CD14-positive monocyte (primary cell): Measurements from ENCODE around the gene TPRN. TPM values are rescaled to one million over a fixed set of nuclear protein-coding genes. Genes with fewer than 3 reads are reported as not detected.

Experiments used
- DNase-seq, 3 donors: peaks; one replicate each; pipeline ENCODE4 v3.0.0-alpha.2; 2011 to 2022
- H2AFZ ChIP-seq: 2 replicates; pipeline ENCODE4 v1.6.0; 2012; ENCODE audit warnings: mild to moderate bottlenecking, low read depth, low read length, inconsistent platforms; ENCODE audit not compliant: insufficient read depth, poor library complexity, severe bottlenecking
- H3K27ac ChIP-seq, 2 donors: 1 replicate in 1 of 2; 2 replicates in 1 of 2; pipeline ENCODE4 v1.5.1; 2012 to 2013; ENCODE audit warnings: low read length in 2 of 2, control low read depth in 1 of 2, inconsistent platforms in 1 of 2, low read depth in 1 of 2, mild to moderate bottlenecking in 1 of 2
- H3K27me3 ChIP-seq, 2 donors: one replicate each; pipeline versions ENCODE4 v1.6.0 to v1.6.1; 2011 to 2013; ENCODE audit warnings: low read length in 2 of 2; ENCODE audit not compliant: control insufficient read depth in 2 of 2, insufficient read depth in 2 of 2
- H3K36me3 ChIP-seq, 2 donors: replicated peaks in 1 of 2; 1 replicate in 1 of 2; 2 replicates in 1 of 2; pipeline versions ENCODE4 v1.5.1 to v1.6.1; 2012 to 2013; ENCODE audit warnings: low read length in 2 of 2, control low read depth in 1 of 2, inconsistent platforms in 1 of 2, mild to moderate bottlenecking in 1 of 2; ENCODE audit not compliant: insufficient read depth in 2 of 2, control insufficient read depth in 1 of 2
- H3K4me1 ChIP-seq, 2 donors: 1 replicate in 1 of 2; 2 replicates in 1 of 2; pipeline versions ENCODE4 v1.5.1 to v1.6.1; 2012 to 2013; ENCODE audit warnings: low read length in 2 of 2, control low read depth in 1 of 2, inconsistent platforms in 1 of 2, mild to moderate bottlenecking in 1 of 2, moderate library complexity in 1 of 2; ENCODE audit not compliant: insufficient read depth in 2 of 2, control insufficient read depth in 1 of 2
- H3K4me2 ChIP-seq: replicated peaks from 2 replicates; pipeline ENCODE3; 2012; ENCODE audit warnings: low read length, moderate library complexity, mild to moderate bottlenecking; ENCODE audit not compliant: poor library complexity, severe bottlenecking; ENCODE audit errors: extremely low read depth
- H3K4me3 ChIP-seq, 3 experiments: fragments of 200-600 bp in 1 of 3; sonication (generic) in 1 of 3; replicated peaks in 1 of 3; 1 replicate in 2 of 3; 2 replicates in 1 of 3; pipeline ENCODE4 v1.5.1; 2011 to 2013; ENCODE audit warnings: low read length in 3 of 3, mild to moderate bottlenecking in 3 of 3, control low read depth in 2 of 3, low read depth in 2 of 3, inconsistent platforms in 1 of 3, moderate library complexity in 1 of 3
- H3K79me2 ChIP-seq: 2 replicates; pipeline ENCODE4 v1.6.0; 2012; ENCODE audit warnings: mild to moderate bottlenecking, control low read depth, inconsistent platforms, low read length, moderate library complexity; ENCODE audit not compliant: insufficient read depth
- H3K9ac ChIP-seq: 2 replicates; pipeline ENCODE4 v1.6.0; 2017; ENCODE audit warnings: low read length, mild to moderate bottlenecking; ENCODE audit not compliant: insufficient read depth, poor library complexity, severe bottlenecking
- H3K9me3 ChIP-seq, 2 donors: replicated peaks in 1 of 2; 1 replicate in 1 of 2; 2 replicates in 1 of 2; pipeline versions ENCODE4 v1.5.1 to v1.6.1; 2012 to 2013; ENCODE audit warnings: low read length in 2 of 2, control low read depth in 1 of 2; ENCODE audit not compliant: control insufficient read depth in 1 of 2, insufficient read depth in 1 of 2
- H4K20me1 ChIP-seq: 2 replicates; pipeline ENCODE4 v1.6.0; 2012; ENCODE audit warnings: mild to moderate bottlenecking, low read length, control low read depth, moderate library complexity; ENCODE audit not compliant: insufficient read depth
- H3K27ac Mint-ChIP-seq, 7 donors: one replicate each; pipeline ENCODE4 v1.8.0; 2020; ENCODE audit warnings: mild to moderate bottlenecking in 7 of 7, mixed read lengths in 7 of 7, moderate library complexity in 6 of 7, inconsistent platforms in 2 of 7
- H3K27me3 Mint-ChIP-seq, 3 donors: one replicate each; pipeline ENCODE4 v1.8.0; 2021 to 2022; ENCODE audit warnings: low read depth in 3 of 3, mild to moderate bottlenecking in 3 of 3, mixed read lengths in 3 of 3, moderate library complexity in 3 of 3, inconsistent platforms in 1 of 3
- H3K36me3 Mint-ChIP-seq, 2 donors: one replicate each; pipeline ENCODE4 v1.8.0; 2020; ENCODE audit warnings: mixed read lengths in 2 of 2, inconsistent platforms in 1 of 2, mild to moderate bottlenecking in 1 of 2
- H3K4me1 Mint-ChIP-seq: one replicate; pipeline ENCODE4 v1.8.0; 2020; ENCODE audit warnings: mild to moderate bottlenecking, mixed read lengths
- H3K4me3 Mint-ChIP-seq, 2 donors: one replicate each; pipeline ENCODE4 v1.8.0; 2020; ENCODE audit warnings: mild to moderate bottlenecking in 2 of 2, mixed read lengths in 2 of 2, moderate library complexity in 1 of 2
- H3K9me3 Mint-ChIP-seq, 7 donors: one replicate each; pipeline ENCODE4 v1.8.0; 2020 to 2022; ENCODE audit warnings: mixed read lengths in 7 of 7, mild to moderate bottlenecking in 6 of 7, moderate library complexity in 6 of 7, inconsistent platforms in 2 of 7
- WGBS: methylation state at CpG from one replicate; pipeline ENCODE4 v1.1.5; 2013; ENCODE audit warnings: missing lambda C conversion rate; ENCODE audit not compliant: insufficient coverage; 5-methylcytosine and 5-hydroxymethylcytosine counted together
- intact Hi-C, 2 donors: fragments of 100-400 bp; cut with micrococcal nuclease; formaldehyde crosslinking; loops; one replicate each; pipeline versions ENCODE4 v1.15.0 to v1.15.1; 2023
- polyA plus RNA-seq, 3 donors: library from polyadenylated mRNA; depleted of rRNA in 1 of 3; unstranded in 2 of 3; stranded (reverse) in 1 of 3; fragments of 300-500 nt in 2 of 3; fragments of >200 nt in 1 of 3; fragmentation: Illumina TruSeq in 2 of 3; gene quantifications; 1 replicate in 2 of 3; 2 replicates in 1 of 3; pipeline ENCODE4 v1.2.3, GENCODE V29; 2012 to 2021
- TF ChIP-seq, protein P1 (sequence below): fragments of 200-600 bp; IDR thresholded peaks from one replicate; pipeline ENCODE4 v1.8.0; 2022; ENCODE audit warnings: antibody characterized with exemption, mild to moderate bottlenecking

Gene TPRN
- polyA plus RNA-seq, 3 donors: 0.30 to 4.6 (median 0.46) TPM

DNA sequence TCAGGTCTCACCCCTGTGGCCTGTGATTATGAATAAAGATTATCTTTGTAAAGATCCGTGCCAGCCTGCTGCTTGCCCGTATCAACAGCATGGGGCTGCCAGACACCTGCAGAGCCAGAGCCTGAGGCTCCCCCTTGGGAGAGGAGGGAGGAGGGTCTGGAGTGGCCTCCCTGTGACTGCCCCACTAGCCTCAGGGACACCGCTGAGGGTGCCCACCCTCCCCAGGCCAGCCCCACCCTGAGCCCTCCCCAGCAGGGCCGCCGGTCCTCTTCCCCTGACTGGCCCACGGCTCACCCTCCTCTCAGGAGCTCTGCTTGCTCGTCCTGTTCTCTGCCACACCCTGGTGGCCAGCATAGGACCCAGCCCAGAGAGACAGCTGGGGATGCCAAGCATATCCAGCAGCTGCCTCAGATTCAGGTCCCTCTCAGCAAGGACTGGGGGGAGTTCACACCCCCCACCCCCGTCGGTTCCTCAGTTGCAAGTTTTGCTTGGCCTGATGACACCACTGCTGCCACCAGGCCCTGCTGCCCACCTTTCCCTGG, 10.2 kb downstream of the TPRN start:
- peaks cover 31% of the 10 kb centered on the region for H4K20me1 ChIP-seq
- H3K4me3 ChIP-seq: no peak overlapping the region
- 89% methylated on average over 7 of the region's 9 CpGs for WGBS
- H3K9ac ChIP-seq: peak overlapping the region; percentile 95
- peaks cover 14 to 46% of the 10 kb centered on the region in 2 donors for H3K36me3 Mint-ChIP-seq
- intact Hi-C loops: no loop called here
- peaks cover 28 to 39% of the 10 kb centered on the region in 2 donors for H3K4me1 ChIP-seq
- H3K4me1 Mint-ChIP-seq: peaks cover 32% of the 10 kb centered on the region
- peaks cover 0 to 2% (median 0%) of the 10 kb centered on the region in 7 donors for H3K9me3 Mint-ChIP-seq
- no peaks in the 10 kb centered on the region for H3K9me3 ChIP-seq
- H3K4me3 Mint-ChIP-seq: peak overlapping the region in 1 of 2 donors; percentile 9
- H3K36me3 ChIP-seq: peaks cover 31 to 37% of the 10 kb centered on the region in 2 donors
- no peak for DNase-seq
- H3K27me3 Mint-ChIP-seq: no peaks in the 10 kb centered on the region
- peak overlapping the region; percentile 83 to 96 for H3K27ac ChIP-seq
- no peaks in the 10 kb centered on the region for H3K27me3 ChIP-seq
- peak overlapping the region in 4 of 7 donors; percentile 6 to 98 (median 72) for H3K27ac Mint-ChIP-seq
- TF ChIP-seq, protein P1, sequence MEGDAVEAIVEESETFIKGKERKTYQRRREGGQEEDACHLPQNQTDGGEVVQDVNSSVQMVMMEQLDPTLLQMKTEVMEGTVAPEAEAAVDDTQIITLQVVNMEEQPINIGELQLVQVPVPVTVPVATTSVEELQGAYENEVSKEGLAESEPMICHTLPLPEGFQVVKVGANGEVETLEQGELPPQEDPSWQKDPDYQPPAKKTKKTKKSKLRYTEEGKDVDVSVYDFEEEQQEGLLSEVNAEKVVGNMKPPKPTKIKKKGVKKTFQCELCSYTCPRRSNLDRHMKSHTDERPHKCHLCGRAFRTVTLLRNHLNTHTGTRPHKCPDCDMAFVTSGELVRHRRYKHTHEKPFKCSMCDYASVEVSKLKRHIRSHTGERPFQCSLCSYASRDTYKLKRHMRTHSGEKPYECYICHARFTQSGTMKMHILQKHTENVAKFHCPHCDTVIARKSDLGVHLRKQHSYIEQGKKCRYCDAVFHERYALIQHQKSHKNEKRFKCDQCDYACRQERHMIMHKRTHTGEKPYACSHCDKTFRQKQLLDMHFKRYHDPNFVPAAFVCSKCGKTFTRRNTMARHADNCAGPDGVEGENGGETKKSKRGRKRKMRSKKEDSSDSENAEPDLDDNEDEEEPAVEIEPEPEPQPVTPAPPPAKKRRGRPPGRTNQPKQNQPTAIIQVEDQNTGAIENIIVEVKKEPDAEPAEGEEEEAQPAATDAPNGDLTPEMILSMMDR: no peak
- H3K4me2 ChIP-seq: no peak overlapping the region
- H3K79me2 ChIP-seq: peaks cover 48% of the 10 kb centered on the region
- H2AFZ ChIP-seq: no peak overlapping the region

DNA sequence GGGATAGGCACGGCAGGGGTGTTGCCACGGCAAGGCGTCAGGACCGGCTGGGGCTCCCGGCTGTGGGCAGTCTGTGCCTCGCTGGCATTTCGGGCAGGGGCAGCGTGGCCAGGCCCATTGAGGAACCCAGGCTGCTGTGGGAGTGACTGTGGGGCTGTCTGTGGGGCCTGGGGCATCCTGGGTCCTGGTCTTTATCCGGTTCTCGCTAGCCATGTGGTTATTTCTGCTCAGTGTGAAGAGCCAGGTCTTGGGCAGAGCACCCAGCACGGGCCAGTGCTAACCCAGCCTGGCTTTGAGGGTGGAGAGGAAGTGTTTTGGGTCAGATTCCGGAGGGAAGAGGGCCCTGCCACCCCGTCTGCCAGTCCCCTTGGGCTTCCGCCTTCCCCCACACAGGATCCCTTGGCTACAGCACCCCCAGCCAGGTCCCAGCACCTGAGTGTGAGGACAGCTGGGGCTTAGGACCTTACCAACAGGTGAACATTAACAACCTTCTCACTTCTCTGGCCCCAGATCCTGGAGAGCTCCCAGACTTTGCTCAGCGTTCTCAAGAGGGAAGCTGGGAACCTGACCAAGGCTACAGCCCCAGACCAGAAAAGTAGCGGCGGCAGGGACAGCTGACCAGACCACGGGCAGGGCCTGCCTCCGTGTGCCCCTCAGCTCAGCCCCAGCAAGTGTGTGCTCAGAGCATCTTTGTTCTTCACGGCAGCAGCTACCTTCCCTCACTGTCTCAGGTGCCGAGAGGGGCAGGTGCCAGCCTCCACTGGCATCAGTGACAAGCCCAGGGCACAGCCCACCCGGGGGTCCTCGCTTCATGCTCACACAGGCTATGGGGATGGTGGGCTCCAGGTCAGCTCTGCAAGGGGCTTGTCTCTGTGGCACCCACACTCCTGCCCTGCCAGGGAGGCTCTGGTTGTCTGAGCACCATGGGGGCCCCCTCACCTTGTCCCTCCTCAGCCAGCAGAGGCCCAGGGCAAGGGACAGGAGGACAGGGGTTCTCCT, 10.9 kb downstream of the TPRN start:
- 42% methylated on average over 19 of the region's 23 CpGs for WGBS
- Histone ChIP-seq H3K79me2 (peaks cover 46% of the 10 kb centered on the region), H3K4me1 (peaks cover 28 to 39% of the 10 kb centered on the region in 2 donors), H4K20me1 (peaks cover 31% of the 10 kb centered on the region), H3K9me3 (no peaks in the 10 kb centered on the region), H2AFZ (peak overlapping the region; percentile 83), H3K27me3 (no peaks in the 10 kb centered on the region), H3K4me3 (peak overlapping the region; percentile 83 to 95 (median 92)), H3K36me3 (peaks cover 39 to 44% of the 10 kb centered on the region in 2 donors), H3K27ac (peak overlapping the region; percentile 83 to 96), H3K4me2 (peak overlapping the region; percentile 100), H3K9ac (peak overlapping the region; percentile 95)
- peak in 1 of 3 donors; percentile 3 for DNase-seq
- peaks cover 0 to 2% (median 0%) of the 10 kb centered on the region in 7 donors for H3K9me3 Mint-ChIP-seq
- TF ChIP-seq, protein P1: no peak
- peaks cover 32% of the 10 kb centered on the region for H3K4me1 Mint-ChIP-seq
- H3K36me3 Mint-ChIP-seq: peaks cover 17 to 54% of the 10 kb centered on the region in 2 donors
- H3K27me3 Mint-ChIP-seq: no peaks in the 10 kb centered on the region
- H3K27ac Mint-ChIP-seq: peak overlapping the region; percentile 91 to 98 (median 96)
- peak overlapping the region; percentile 88 to 97 for H3K4me3 Mint-ChIP-seq
- intact Hi-C loops: loop anchor here (1.0 to 5.0 kb wide), 3 partner anchors 15 to 48 kb away; partner anchors contain the start of genes NDOR1 (in 1 of the 2) and TMEM203 (in 1 of the 2)
